ENCODE results near the gene PRKCB.

PRKCB gene

DNA sequence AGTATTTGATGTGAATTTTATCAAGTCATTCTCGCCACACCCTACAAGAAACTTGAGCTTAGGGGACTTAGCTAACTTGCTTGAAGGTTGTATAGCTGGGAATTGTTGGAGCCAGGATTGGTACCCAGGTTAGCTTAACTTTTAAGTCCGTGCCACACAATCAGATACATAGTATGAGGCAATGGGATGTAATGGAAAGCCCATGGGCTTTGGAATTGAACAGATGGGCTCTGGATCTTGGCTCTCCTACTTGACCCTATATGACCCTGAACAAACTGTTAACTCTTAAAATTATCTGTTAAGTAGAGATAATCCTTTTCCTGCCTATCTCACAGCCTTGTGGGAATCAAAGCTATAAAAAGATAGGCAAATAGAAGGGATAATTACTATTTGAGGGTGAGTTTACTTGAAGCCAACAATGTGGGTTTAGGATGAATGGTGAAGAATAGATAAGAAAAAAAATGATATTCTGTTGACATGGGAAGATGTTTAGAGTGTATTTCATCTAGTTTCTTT is 368.4 kb downstream of the PRKCB start:
- Histone ChIP-seq H3K9me2 (replicated peaks; ENCODE audit: low read depth, low read length) (no peaks in the 10 kb centered on the region), H3K36me3 (ENCODE audit: insufficient read depth, low read length) (peaks cover 35% of the 10 kb centered on the region), H3K9ac (ENCODE audit: low read depth, low read length, poor library complexity, severe bottlenecking) (no peak overlapping the region), H3K4me1 (ENCODE audit: insufficient read depth, low read length, poor library complexity, severe bottlenecking) (no peaks in the 10 kb centered on the region), H3K27me3 (ENCODE audit: insufficient read depth, low read length, poor library complexity, severe bottlenecking) (no peaks in the 10 kb centered on the region), H4K20me1 (ENCODE audit: insufficient read depth, low read length, poor library complexity, severe bottlenecking) (no peaks in the 10 kb centered on the region), H3K4me2 (ENCODE audit: low read depth, low read length, poor library complexity, severe bottlenecking) (no peak overlapping the region), H3K4me3 (ENCODE audit: low read length, poor library complexity, severe bottlenecking) (no peak overlapping the region), H3F3A (ENCODE audit: low read depth) (no peaks in the 10 kb centered on the region), H3K9me3 (ENCODE audit: insufficient read depth, low read depth, low read length) (no peaks in the 10 kb centered on the region), H3K79me2 (ENCODE audit: insufficient read depth, low read length) (no peaks in the 10 kb centered on the region), H2AFZ (ENCODE audit: low read length) (no peak overlapping the region)
- no peak for TF ChIP-seq EZH2phosphoT487 (IDR thresholded peaks at IDR 0.05; ENCODE audit: borderline replicate concordance)
- TF ChIP-seq, protein P1, sequence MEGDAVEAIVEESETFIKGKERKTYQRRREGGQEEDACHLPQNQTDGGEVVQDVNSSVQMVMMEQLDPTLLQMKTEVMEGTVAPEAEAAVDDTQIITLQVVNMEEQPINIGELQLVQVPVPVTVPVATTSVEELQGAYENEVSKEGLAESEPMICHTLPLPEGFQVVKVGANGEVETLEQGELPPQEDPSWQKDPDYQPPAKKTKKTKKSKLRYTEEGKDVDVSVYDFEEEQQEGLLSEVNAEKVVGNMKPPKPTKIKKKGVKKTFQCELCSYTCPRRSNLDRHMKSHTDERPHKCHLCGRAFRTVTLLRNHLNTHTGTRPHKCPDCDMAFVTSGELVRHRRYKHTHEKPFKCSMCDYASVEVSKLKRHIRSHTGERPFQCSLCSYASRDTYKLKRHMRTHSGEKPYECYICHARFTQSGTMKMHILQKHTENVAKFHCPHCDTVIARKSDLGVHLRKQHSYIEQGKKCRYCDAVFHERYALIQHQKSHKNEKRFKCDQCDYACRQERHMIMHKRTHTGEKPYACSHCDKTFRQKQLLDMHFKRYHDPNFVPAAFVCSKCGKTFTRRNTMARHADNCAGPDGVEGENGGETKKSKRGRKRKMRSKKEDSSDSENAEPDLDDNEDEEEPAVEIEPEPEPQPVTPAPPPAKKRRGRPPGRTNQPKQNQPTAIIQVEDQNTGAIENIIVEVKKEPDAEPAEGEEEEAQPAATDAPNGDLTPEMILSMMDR (conservative IDR thresholded peaks at IDR 0.05; ENCODE audit: low read length), result no peak

DNA sequence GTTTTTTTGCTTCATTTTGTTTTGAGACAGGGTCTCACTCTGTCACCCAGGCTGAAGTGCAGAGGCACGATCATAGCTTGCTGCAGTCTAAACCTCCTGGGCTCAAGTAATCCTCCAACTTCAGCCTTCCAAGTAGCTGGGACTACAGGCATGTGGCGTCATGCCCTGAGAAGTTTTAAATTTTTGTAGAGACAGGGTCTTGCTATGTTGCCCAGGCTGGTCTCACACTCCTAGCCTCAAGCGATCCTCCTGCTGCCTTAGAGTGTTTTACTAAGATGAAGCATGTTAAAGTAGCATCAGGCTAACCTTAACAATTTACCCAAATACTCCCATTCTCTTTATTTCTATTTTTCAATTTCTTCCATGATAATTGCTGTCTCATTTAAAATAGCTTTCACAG is 371.1 kb downstream of the PRKCB start:
- no peak overlapping the region for H3K4me2 ChIP-seq (ENCODE audit: low read depth, low read length, poor library complexity, severe bottlenecking)
- H3K4me3 ChIP-seq (ENCODE audit: low read length, poor library complexity, severe bottlenecking), result no peak overlapping the region
- H3K9ac ChIP-seq (ENCODE audit: low read depth, low read length, poor library complexity, severe bottlenecking), result no peak overlapping the region
- H3K4me1 ChIP-seq (ENCODE audit: insufficient read depth, low read length, poor library complexity, severe bottlenecking), result no peaks in the 10 kb centered on the region
- no peaks in the 10 kb centered on the region for H3K79me2 ChIP-seq (ENCODE audit: insufficient read depth, low read length)
- TF ChIP-seq EZH2phosphoT487 (IDR thresholded peaks at IDR 0.05; ENCODE audit: borderline replicate concordance), result no peak
- TF ChIP-seq, protein P1 (conservative IDR thresholded peaks at IDR 0.05; ENCODE audit: low read length), result no peak
- H3K9me3 ChIP-seq (ENCODE audit: insufficient read depth, low read depth, low read length), result no peaks in the 10 kb centered on the region
- no peaks in the 10 kb centered on the region for H3K27me3 ChIP-seq (ENCODE audit: insufficient read depth, low read length, poor library complexity, severe bottlenecking)
- H2AFZ ChIP-seq (ENCODE audit: low read length), result no peak overlapping the region
- no peaks in the 10 kb centered on the region for H4K20me1 ChIP-seq (ENCODE audit: insufficient read depth, low read length, poor library complexity, severe bottlenecking)
- H3F3A ChIP-seq (ENCODE audit: low read depth), result no peaks in the 10 kb centered on the region
- peaks cover 24% of the 10 kb centered on the region; the same call in 1 of the 2 replicates for H3K36me3 ChIP-seq (ENCODE audit: insufficient read depth, low read length)
- H3K9me2 ChIP-seq (replicated peaks; ENCODE audit: low read depth, low read length), result no peaks in the 10 kb centered on the region

DNA sequence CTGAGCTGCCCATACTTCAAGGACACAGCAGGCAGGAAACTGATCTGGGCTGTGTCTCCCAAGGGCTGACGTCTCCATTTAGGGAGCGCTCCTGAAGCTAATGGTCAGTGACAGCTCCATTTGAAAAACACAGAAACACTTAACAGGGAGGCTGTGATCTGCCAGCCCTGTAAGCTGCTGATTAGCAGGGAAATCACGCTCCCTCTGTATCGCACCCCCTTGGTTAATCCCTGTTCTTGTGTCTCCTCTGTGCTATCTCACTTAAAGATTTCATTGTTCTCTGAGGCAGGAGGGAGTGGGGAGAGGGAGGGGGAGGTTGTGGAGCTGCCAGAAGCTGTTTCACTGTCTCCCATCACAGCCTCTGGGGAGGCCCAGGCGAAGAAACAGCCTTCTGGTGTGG is 372.9 kb downstream of the PRKCB start:
- H3K9ac ChIP-seq (ENCODE audit: low read depth, low read length, poor library complexity, severe bottlenecking), result no peak overlapping the region
- no peaks in the 10 kb centered on the region for H3K79me2 ChIP-seq (ENCODE audit: insufficient read depth, low read length)
- H3F3A ChIP-seq (ENCODE audit: low read depth), result no peaks in the 10 kb centered on the region
- no peaks in the 10 kb centered on the region for H4K20me1 ChIP-seq (ENCODE audit: insufficient read depth, low read length, poor library complexity, severe bottlenecking)
- no peaks in the 10 kb centered on the region for H3K9me2 ChIP-seq (replicated peaks; ENCODE audit: low read depth, low read length)
- TF ChIP-seq EZH2phosphoT487 (IDR thresholded peaks at IDR 0.05; ENCODE audit: borderline replicate concordance), result no peak
- TF ChIP-seq, protein P1 (conservative IDR thresholded peaks at IDR 0.05; ENCODE audit: low read length), result no peak
- no peak overlapping the region for H2AFZ ChIP-seq (ENCODE audit: low read length)
- H3K36me3 ChIP-seq (ENCODE audit: insufficient read depth, low read length), result peaks cover 24% of the 10 kb centered on the region; the same call in 1 of the 2 replicates
- no peaks in the 10 kb centered on the region for H3K9me3 ChIP-seq (ENCODE audit: insufficient read depth, low read depth, low read length)
- no peaks in the 10 kb centered on the region for H3K4me1 ChIP-seq (ENCODE audit: insufficient read depth, low read length, poor library complexity, severe bottlenecking)
- no peak overlapping the region for H3K4me3 ChIP-seq (ENCODE audit: low read length, poor library complexity, severe bottlenecking)
- no peaks in the 10 kb centered on the region for H3K27me3 ChIP-seq (ENCODE audit: insufficient read depth, low read length, poor library complexity, severe bottlenecking)
- H3K4me2 ChIP-seq (ENCODE audit: low read depth, low read length, poor library complexity, severe bottlenecking), result no peak overlapping the region
